Neural cell (in vitro differentiated cells): ENCODE measurements around the gene PCDHGC3. TPM values are rescaled to one million over a fixed set of nuclear protein-coding genes. Genes with fewer than 3 reads are reported as not detected.
A peak's percentile ranks its signal among the peaks of the same experiment; 100 is the strongest.

ENCODE experiments used
- H2AFZ ChIP-seq: fragments of 200-600, 300-800 bp; sonication (generic), shearing (Covaris generic); 2 replicates; pipeline ENCODE4 v1.6.0; 2014; ENCODE audit warnings: low read depth, mild to moderate bottlenecking, antibody characterized with exemption, low read length, moderate library complexity
- H3F3A ChIP-seq: fragments of 200-600 bp; shearing (Covaris generic); 2 replicates; pipeline ENCODE4 v1.6.1; 2016; ENCODE audit warnings: mild to moderate bottlenecking, moderate library complexity, mixed read lengths, antibody characterized with exemption, low read length; ENCODE audit not compliant: insufficient read depth, poor library complexity, severe bottlenecking
- H3K27ac ChIP-seq: fragments of 200-600, 300-800 bp; sonication (generic), shearing (Covaris generic); 2 replicates; pipeline ENCODE4 v1.5.1; 2014; ENCODE audit warnings: mild to moderate bottlenecking, low read length, moderate library complexity
- H3K27me3 ChIP-seq: fragments of 300-800, 200-600 bp; sonication (generic), shearing (Covaris generic); 2 replicates; pipeline ENCODE4 v1.6.0; 2014; ENCODE audit warnings: mild to moderate bottlenecking, low read depth, low read length, moderate library complexity; ENCODE audit not compliant: insufficient read depth
- H3K36me3 ChIP-seq: fragments of 300-800, 200-600 bp; sonication (generic), shearing (Covaris generic); 2 replicates; pipeline ENCODE4 v1.5.1; 2014; ENCODE audit warnings: mild to moderate bottlenecking, antibody characterized with exemption, low read length, moderate library complexity; ENCODE audit not compliant: insufficient read depth
- H3K4me2 ChIP-seq: fragments of 300-800, 200-600 bp; sonication (generic), shearing (Covaris generic); 2 replicates; pipeline ENCODE4 v1.6.0; 2014; ENCODE audit warnings: mild to moderate bottlenecking, low read length
- H3K4me3 ChIP-seq: fragments of 300-800, 200-600 bp; sonication (generic), shearing (Covaris generic); 2 replicates; pipeline ENCODE4 v1.5.1; 2014; ENCODE audit warnings: mild to moderate bottlenecking, low read length, moderate library complexity
- H3K79me2 ChIP-seq: fragments of 200-600 bp; shearing (Covaris generic); replicated peaks from 2 replicates; pipeline ENCODE4 v1.6.0; 2014; ENCODE audit warnings: mild to moderate bottlenecking, low read length, moderate library complexity; ENCODE audit not compliant: insufficient read depth
- H3K9ac ChIP-seq: fragments of 300-800, 200-600 bp; sonication (generic), shearing (Covaris generic); 2 replicates; pipeline ENCODE4 v1.6.1; 2016; ENCODE audit warnings: mild to moderate bottlenecking, low read length, mixed read lengths
- H3K9me2 ChIP-seq: fragments of 200-600 bp; shearing (Covaris generic); 2 replicates; pipeline ENCODE4 v1.6.1; 2016; ENCODE audit warnings: mild to moderate bottlenecking, low read length, mixed read lengths; ENCODE audit not compliant: insufficient read depth
- H3K9me3 ChIP-seq: fragments of 200-600, 300-800 bp; sonication (generic), shearing (Covaris generic); 2 replicates; pipeline ENCODE4 v1.6.1; 2016; ENCODE audit warnings: mild to moderate bottlenecking, mixed run types, low read length, moderate library complexity, mixed read lengths
- H4K20me1 ChIP-seq: fragments of 200-600 bp; shearing (Covaris generic); 2 replicates; pipeline ENCODE4 v1.6.1; 2016; ENCODE audit warnings: mild to moderate bottlenecking, mixed run types; ENCODE audit not compliant: insufficient read depth
- EP300 ChIP-seq: fragments of 450-650 bp; conservative IDR thresholded peaks from 2 replicates; pipeline ENCODE4 v1.6.1; 2014; ENCODE audit warnings: antibody characterized with exemption, mild to moderate bottlenecking, moderate library complexity; ENCODE audit not compliant: poor library complexity, severe bottlenecking
- EZH2 ChIP-seq: fragments of 200-600, 300-800 bp; shearing (Covaris generic), sonication (generic); IDR thresholded peaks from 2 replicates; pipeline ENCODE4 v1.6.1; 2014; ENCODE audit warnings: antibody characterized with exemption, low read length, borderline replicate concordance, mild to moderate bottlenecking; ENCODE audit not compliant: insufficient read depth, poor library complexity, severe bottlenecking
- MXI1 ChIP-seq: fragments of 450-650 bp; conservative IDR thresholded peaks from 2 replicates; pipeline ENCODE4 v1.6.1; 2014; ENCODE audit warnings: antibody characterized with exemption, mild to moderate bottlenecking; ENCODE audit not compliant: poor library complexity, severe bottlenecking
- POLR2AphosphoS5 ChIP-seq: IDR thresholded peaks from 2 replicates; pipeline ENCODE4 v1.6.1; 2012
- RAD21 ChIP-seq: fragments of 450-650 bp; conservative IDR thresholded peaks from 2 replicates; pipeline ENCODE4 v1.6.1; 2014; ENCODE audit warnings: antibody characterized with exemption, mild to moderate bottlenecking, moderate library complexity
- SMC3 ChIP-seq: fragments of 450-650 bp; conservative IDR thresholded peaks from 2 replicates; pipeline ENCODE4 v1.6.1; 2014; ENCODE audit warnings: antibody characterized with exemption, mild to moderate bottlenecking, moderate library complexity; ENCODE audit not compliant: poor library complexity
- TAF1 ChIP-seq: IDR thresholded peaks from 2 replicates; pipeline ENCODE4 v1.6.1; 2012; ENCODE audit warnings: low read depth
- polyA plus RNA-seq: library from polyadenylated mRNA; depleted of rRNA; stranded (reverse); fragments of >200 nt; gene quantifications from 2 replicates; pipeline ENCODE4 v1.2.3, GENCODE V29; 2014
- TF ChIP-seq, protein P1 (sequence below): fragments of 450-650 bp; IDR thresholded peaks from 2 replicates; pipeline ENCODE4 v1.5.1; 2014; ENCODE audit warnings: antibody characterized with exemption, mild to moderate bottlenecking, moderate library complexity; ENCODE audit not compliant: poor library complexity, severe bottlenecking
- TF ChIP-seq, protein P2 (sequence below): IDR thresholded peaks from 2 replicates; pipeline ENCODE4 v1.6.1; 2012; ENCODE audit warnings: borderline replicate concordance

The PCDHGC3 gene
- polyA plus RNA-seq, 1 donor from 2014 or later = 2.1 TPM

DNA sequence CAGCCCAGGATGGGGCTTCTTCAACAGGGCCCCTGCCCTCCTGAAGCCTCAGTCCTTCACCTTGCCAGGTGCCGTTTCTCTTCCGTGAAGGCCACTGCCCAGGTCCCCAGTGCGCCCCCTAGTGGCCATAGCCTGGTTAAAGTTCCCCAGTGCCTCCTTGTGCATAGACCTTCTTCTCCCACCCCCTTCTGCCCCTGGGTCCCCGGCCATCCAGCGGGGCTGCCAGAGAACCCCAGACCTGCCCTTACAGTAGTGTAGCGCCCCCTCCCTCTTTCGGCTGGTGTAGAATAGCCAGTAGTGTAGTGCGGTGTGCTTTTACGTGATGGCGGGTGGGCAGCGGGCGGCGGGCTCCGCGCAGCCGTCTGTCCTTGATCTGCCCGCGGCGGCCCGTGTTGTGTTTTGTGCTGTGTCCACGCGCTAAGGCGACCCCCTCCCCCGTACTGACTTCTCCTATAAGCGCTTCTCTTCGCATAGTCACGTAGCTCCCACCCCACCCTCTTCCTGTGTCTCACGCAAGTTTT is 36.7 kb downstream of the PCDHGC3 start:
- Histone ChIP-seq H3K4me2 (peak overlapping the region; percentile 67), H3K9me3 (no peaks in the 10 kb centered on the region), H3F3A (peaks cover 5% of the 10 kb centered on the region), H3K4me3 (peak overlapping the region; percentile 67), H3K36me3 (peaks cover 10% of the 10 kb centered on the region), H3K79me2 (no peaks in the 10 kb centered on the region), H4K20me1 (no peaks in the 10 kb centered on the region), H3K9me2 (no peaks in the 10 kb centered on the region), H3K27ac (peak overlapping the region; percentile 90), H3K9ac (peak overlapping the region; percentile 77), H3K27me3 (no peaks in the 10 kb centered on the region), H2AFZ (no peak overlapping the region)
- TF ChIP-seq, protein P1, sequence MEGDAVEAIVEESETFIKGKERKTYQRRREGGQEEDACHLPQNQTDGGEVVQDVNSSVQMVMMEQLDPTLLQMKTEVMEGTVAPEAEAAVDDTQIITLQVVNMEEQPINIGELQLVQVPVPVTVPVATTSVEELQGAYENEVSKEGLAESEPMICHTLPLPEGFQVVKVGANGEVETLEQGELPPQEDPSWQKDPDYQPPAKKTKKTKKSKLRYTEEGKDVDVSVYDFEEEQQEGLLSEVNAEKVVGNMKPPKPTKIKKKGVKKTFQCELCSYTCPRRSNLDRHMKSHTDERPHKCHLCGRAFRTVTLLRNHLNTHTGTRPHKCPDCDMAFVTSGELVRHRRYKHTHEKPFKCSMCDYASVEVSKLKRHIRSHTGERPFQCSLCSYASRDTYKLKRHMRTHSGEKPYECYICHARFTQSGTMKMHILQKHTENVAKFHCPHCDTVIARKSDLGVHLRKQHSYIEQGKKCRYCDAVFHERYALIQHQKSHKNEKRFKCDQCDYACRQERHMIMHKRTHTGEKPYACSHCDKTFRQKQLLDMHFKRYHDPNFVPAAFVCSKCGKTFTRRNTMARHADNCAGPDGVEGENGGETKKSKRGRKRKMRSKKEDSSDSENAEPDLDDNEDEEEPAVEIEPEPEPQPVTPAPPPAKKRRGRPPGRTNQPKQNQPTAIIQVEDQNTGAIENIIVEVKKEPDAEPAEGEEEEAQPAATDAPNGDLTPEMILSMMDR = peak; percentile 50
- TF ChIP-seq POLR2AphosphoS5 = no peak

DNA sequence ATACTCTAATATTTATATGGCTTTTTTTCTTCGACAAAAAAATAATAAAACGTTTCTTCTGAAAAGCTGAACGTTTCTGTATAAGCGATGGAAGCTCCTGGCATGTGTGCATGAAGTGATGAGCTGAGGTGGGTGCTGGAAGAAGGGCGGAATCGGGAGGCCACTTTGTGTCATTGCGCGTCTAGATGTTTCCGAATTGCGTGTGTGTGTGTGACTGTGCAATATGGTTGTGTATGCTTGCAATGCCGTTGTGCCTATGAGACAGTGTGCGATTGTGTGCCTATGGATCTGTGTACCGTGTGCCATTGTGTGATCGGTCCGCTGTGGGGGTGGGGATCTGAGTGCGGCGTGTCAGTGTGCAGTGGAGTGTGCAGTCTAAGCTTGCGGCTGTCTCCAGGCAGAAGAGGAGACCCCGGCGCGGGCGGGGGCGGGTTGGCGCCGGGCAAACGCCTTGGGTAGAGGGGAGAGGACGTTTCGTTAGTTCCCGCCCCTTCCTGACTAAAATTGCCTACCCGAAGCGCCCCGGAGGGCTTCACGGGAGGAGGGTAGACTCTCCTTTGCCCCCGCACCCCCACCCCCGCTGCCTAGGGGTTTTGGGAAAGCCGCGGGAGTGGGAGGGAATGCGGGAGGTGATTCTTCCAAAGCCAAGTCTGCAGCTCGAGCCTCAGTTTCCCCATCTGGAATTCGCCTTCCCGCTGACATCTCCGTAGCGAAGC is 37.3 kb downstream of the PCDHGC3 start:
- Histone ChIP-seq H3K4me2 (peak overlapping the region; percentile 67), H3K4me3 (peak overlapping the region; percentile 67), H3K9me3 (no peaks in the 10 kb centered on the region), H2AFZ (peak overlapping the region; percentile 35), H3K36me3 (peaks cover 10% of the 10 kb centered on the region), H3K9ac (peak overlapping the region; percentile 77), H3K9me2 (no peaks in the 10 kb centered on the region), H3K79me2 (no peaks in the 10 kb centered on the region), H3K27ac (peak overlapping the region; percentile 90), H4K20me1 (no peaks in the 10 kb centered on the region), H3K27me3 (no peaks in the 10 kb centered on the region), H3F3A (peaks cover 5% of the 10 kb centered on the region)
- TF ChIP-seq EZH2 (no peak), EP300 (peak; percentile 13), POLR2AphosphoS5 (peak; percentile 27), SMC3 (no peak)

DNA sequence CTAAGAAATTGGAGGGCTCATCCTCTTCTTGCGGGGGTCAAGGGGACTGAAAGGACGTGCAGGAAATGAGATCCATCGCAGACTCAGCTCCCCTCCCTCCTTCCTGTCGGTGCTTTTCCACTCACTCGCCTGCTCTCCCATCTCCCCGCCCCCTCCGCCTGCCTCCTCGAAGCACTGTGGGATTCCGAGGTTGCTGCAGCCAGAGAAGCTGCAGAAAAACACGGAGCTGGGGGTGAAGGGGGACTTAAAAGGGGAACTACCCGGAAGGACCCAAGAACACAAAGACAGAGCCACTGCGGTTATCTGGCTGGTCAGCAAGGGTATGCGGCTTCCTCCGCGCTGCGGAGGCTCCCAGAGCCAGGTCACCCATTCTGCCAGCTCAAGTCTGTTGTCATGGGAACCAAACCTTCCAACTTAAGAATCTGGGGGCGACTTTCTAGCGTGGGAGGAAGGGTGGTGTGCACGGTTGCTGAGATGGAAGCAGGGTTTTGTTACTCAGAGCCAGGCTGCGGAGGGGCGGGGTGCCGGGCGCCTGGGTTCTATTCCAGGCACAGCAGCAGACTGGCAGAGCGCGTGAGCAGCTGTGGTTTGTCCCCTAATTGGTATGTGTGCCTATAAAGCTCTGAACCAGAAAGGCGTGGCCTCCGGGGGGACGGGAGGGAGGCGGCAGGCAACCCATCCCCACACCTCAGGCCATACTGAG is 38.0 kb downstream of the PCDHGC3 start:
- Histone ChIP-seq H2AFZ (peak overlapping the region; percentile 35), H3K9ac (peak overlapping the region; percentile 77), H3K9me3 (no peaks in the 10 kb centered on the region), H3K27ac (peak overlapping the region; percentile 90), H4K20me1 (no peaks in the 10 kb centered on the region), H3K4me2 (peak overlapping the region; percentile 67), H3K36me3 (peaks cover 10% of the 10 kb centered on the region), H3K9me2 (no peaks in the 10 kb centered on the region), H3K27me3 (no peaks in the 10 kb centered on the region), H3K4me3 (peak overlapping the region; percentile 67), H3K79me2 (no peaks in the 10 kb centered on the region), H3F3A (peaks cover 3% of the 10 kb centered on the region)
- peak; percentile 46 for TF ChIP-seq SMC3
- peak; percentile 61 for TF ChIP-seq MXI1
- TF ChIP-seq, protein P2, sequence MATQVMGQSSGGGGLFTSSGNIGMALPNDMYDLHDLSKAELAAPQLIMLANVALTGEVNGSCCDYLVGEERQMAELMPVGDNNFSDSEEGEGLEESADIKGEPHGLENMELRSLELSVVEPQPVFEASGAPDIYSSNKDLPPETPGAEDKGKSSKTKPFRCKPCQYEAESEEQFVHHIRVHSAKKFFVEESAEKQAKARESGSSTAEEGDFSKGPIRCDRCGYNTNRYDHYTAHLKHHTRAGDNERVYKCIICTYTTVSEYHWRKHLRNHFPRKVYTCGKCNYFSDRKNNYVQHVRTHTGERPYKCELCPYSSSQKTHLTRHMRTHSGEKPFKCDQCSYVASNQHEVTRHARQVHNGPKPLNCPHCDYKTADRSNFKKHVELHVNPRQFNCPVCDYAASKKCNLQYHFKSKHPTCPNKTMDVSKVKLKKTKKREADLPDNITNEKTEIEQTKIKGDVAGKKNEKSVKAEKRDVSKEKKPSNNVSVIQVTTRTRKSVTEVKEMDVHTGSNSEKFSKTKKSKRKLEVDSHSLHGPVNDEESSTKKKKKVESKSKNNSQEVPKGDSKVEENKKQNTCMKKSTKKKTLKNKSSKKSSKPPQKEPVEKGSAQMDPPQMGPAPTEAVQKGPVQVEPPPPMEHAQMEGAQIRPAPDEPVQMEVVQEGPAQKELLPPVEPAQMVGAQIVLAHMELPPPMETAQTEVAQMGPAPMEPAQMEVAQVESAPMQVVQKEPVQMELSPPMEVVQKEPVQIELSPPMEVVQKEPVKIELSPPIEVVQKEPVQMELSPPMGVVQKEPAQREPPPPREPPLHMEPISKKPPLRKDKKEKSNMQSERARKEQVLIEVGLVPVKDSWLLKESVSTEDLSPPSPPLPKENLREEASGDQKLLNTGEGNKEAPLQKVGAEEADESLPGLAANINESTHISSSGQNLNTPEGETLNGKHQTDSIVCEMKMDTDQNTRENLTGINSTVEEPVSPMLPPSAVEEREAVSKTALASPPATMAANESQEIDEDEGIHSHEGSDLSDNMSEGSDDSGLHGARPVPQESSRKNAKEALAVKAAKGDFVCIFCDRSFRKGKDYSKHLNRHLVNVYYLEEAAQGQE = no peak
- no peak for TF ChIP-seq TAF1
- TF ChIP-seq, protein P1 = peak; percentile 9
- TF ChIP-seq EZH2 = no peak
- peak; percentile 75 for TF ChIP-seq POLR2AphosphoS5
- TF ChIP-seq RAD21 = no peak
- TF ChIP-seq EP300 = peak; percentile 61
